ENCODE measurements around the gene ATXN7L1.
A peak's percentile ranks its signal among the peaks of the same experiment; 100 is the strongest.

Gene ATXN7L1, protein sequence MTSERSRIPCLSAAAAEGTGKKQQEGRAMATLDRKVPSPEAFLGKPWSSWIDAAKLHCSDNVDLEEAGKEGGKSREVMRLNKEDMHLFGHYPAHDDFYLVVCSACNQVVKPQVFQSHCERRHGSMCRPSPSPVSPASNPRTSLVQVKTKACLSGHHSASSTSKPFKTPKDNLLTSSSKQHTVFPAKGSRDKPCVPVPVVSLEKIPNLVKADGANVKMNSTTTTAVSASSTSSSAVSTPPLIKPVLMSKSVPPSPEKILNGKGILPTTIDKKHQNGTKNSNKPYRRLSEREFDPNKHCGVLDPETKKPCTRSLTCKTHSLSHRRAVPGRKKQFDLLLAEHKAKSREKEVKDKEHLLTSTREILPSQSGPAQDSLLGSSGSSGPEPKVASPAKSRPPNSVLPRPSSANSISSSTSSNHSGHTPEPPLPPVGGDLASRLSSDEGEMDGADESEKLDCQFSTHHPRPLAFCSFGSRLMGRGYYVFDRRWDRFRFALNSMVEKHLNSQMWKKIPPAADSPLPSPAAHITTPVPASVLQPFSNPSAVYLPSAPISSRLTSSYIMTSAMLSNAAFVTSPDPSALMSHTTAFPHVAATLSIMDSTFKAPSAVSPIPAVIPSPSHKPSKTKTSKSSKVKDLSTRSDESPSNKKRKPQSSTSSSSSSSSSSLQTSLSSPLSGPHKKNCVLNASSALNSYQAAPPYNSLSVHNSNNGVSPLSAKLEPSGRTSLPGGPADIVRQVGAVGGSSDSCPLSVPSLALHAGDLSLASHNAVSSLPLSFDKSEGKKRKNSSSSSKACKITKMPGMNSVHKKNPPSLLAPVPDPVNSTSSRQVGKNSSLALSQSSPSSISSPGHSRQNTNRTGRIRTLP

DNA sequence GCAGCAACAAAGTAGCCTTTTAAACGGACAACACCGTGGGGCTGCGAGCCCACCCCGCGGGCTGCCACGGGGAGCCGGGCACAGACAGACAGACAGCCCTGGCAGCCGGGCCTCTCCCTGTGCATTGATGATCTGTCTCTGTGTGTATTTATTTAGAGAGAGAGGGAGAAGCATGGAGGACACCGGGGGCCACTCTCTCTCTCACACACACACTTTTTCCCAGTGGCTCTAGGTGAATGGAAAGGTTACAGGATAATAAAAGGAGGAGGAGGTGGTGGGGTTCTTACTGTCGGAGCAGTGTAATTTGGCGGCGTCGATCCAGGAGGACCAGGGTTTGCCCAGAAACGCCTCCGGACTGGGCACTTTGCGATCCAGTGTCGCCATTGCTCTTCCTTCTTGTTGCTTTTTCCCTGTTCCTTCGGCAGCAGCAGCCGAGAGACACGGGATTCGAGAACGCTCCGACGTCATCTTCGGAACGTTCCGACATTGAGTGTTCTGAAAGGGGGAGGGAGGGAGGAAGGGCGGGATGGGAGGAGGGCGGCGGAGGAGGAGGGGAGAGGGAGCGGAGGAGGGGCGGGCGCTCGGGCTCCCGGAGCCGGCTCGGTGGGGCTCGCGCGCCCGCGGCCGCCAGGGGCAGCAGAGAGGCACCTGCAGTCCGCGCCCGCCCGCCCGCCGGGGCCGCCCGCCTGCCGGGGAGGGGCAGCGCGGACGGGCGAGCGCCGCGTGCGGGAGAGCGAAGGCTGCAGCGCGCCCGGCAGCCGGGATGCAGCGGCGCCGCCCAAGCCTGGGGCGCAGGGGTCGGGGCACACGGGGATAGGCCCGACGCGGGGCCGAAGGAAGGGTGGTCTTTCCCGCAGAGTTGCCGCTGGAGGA, at the start of gene ATXN7L1:
TSS of gene ATXN7L1 (minus strand) at position 509 of the 873 bp plus-strand sequence. CDS start at position 468, 41 bp downstream.
- peak; percentile 91 for DNase-seq (ENCODE audit: low read depth)

DNA sequence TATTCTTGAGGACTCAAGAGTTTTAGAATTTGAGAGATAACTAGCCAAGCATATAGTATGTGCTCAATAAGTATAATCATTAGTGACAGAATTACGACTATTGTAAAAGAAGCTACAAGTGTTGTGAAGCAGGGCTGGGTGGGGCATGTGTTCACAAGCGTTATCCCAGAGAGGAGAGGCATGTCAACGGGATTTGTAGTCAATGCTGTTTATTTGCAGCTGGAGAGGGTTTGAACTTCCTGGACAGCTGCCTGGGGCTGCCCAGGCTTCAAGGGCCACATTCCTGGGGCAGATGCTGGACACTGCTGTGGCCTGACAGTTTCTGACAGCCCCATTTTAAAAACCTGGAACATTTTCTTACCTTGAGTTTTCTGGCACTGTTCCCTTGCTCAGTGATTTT, 49.7 kb upstream of the ATXN7L1 start:
- no peak for DNase-seq (ENCODE audit: low read depth)

DNA sequence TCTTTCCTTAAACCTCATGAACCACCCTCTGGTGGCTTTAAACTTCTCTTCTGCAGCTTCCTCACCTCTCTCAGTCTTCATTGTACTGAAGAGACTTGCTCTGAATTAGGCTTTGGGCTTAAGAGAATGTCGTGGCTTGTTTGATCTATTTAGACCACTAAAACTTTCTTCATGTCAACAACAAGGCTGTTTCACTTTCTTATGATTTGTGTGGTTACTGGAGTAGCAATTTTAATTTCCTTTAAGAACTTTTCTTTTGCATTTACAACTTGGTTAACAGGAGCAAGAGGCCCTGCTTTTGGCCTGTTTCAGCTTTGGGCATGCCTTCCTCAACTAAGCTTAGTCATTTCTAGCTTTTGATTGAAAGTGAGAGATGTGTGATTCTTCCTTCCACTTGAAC, 48.5 kb upstream of the ATXN7L1 start:
- DNase-seq (ENCODE audit: low read depth), result no peak

DNA sequence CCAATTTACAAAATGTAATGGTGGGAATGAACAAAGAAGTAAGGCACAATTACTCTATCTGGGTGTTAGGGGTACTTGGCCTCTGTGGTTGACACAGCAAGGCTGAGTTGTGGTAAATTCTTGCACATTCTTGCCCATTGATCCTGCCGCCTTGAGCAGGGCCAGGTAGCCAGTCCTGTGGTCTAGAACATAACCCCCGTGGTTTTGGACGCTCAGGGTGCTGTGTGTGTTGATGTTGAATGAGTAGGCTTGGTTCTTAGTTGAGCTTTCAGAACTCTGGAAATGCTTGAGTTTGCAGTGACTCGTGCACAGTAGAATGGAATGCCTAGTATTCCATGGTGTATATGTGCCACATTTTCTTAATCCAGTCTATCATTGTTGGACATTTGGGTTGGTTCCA, 44.4 kb upstream of the ATXN7L1 start:
- no peak for DNase-seq (ENCODE audit: low read depth)

DNA sequence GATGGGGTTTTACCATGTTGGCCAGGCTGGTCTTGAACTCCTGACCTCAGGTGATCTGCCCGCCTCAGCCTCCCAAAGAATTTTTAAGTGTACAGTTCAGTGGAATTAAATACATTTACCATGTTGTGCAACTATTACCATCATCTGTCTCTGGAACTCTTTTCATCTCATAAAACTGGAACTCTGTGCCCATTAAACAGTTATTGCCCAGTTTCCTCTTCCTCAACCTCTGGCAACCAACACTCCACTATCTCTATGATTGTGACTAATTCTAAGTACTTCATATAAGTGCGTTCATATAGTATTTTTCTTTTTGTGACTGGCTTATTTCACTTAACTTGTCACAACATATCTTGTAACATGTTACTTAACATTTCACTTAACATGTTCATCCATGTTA, 41.3 kb upstream of the ATXN7L1 start:
- DNase-seq (ENCODE audit: low read depth), result no peak

DNA sequence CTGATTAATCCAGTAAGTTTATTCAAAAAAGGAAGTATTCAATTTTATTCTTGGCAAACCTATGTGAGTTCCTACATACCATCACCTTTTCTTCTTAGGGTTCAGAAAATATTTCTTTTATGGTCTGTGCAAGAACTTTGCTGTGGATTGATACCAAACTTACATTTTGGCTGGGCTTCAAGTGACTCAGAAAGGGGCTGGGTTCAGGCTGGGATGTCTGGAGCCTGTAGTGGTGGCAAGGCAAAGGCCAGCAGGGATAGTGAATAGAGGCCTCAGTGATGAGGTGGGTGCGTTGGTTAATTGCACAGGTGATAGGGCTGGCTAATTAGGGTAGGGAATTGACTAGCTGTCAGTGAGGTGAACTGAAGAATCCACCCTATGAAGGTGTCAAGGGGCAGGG, 40.2 kb upstream of the ATXN7L1 start:
- DNase-seq (ENCODE audit: low read depth), result no peak

DNA sequence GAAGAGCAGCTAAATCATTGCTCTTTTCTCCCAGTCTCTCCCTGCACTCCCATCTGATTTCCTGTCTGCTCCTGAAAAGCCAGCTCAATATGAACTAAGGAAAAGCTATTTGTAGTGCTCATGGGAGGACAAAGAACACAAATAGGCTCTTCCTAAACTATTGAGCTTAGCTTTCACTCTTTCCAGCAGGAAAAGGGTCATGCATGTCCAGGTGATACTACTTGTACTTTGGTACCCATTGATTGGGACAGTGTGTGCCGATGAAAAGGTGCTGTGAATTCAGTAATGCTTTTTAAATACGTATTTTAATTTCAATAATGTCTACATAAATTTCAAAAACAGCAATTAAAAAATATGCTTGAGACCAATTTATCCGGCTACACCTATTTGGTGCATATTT, 37.5 kb upstream of the ATXN7L1 start:
- no peak for DNase-seq (ENCODE audit: low read depth)

DNA sequence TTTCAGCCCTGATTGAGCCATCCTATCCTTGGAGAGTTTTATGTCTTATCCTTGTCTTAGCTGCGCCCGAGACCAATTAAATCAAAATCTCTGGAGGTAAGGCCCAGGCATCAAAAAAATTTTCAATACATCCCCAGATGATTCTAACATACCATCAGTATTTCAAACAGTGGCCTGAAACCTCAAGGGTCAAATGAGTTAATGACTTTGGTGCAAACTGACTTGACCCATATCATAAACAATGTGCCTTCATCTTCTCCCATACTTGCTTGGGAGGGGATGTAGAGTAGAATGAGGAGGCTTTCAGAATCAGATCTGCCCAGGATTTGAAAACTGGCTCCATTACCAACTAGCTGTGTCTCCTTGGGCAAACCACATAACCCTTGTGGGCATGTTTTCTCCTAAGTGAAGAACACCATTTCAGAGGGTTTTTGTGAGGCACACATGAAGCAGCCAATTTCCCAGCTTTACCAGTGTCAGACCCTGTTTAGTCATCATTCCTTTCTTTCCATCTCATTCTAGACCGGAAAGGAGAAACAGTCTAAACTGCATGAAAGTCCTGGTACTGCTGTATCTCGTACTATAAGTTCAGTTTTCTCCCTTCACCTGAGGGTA, 35.7 kb upstream of the ATXN7L1 start:
- no peak for DNase-seq (ENCODE audit: low read depth)

DNA sequence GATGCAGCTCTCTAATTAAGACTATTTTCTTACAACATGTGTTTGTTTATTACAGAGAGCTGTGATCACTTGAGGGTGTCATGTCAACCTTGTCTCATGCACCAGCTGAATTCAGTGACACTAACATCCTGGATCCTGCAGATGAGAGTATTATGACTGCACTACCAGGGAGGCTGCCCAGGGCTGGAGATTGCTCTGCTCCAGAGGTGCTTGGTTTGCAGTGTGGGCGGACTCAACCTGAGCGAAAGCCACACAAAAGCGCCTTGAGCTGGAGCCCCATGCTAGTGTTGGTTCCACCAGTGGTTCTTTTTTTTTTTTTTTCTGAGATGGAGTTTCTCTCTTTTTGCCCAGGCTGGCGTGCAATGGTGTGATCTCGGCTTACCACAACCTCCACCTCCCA, 33.8 kb upstream of the ATXN7L1 start:
- no peak for DNase-seq (ENCODE audit: low read depth)

DNA sequence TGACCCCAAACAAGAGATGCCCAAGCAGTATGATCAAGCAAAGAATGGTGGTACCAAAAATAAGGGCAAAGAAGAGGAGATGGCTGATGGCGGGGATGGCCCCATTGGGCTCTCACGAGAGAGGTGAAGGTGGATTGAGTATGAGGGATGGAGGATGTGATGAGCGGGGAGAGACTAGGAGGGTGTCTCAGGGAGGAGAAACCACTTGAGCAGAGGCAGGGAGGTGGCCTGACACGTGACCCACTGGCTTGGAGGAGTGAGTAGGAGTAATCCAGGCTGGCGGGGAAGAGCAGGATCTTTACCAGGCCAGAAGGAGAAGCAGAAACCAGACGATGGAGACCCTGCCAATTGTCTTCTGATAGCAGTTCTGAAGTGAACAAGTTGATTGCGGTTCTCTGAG, 33.3 kb upstream of the ATXN7L1 start:
- DNase-seq (ENCODE audit: low read depth), result no peak

DNA sequence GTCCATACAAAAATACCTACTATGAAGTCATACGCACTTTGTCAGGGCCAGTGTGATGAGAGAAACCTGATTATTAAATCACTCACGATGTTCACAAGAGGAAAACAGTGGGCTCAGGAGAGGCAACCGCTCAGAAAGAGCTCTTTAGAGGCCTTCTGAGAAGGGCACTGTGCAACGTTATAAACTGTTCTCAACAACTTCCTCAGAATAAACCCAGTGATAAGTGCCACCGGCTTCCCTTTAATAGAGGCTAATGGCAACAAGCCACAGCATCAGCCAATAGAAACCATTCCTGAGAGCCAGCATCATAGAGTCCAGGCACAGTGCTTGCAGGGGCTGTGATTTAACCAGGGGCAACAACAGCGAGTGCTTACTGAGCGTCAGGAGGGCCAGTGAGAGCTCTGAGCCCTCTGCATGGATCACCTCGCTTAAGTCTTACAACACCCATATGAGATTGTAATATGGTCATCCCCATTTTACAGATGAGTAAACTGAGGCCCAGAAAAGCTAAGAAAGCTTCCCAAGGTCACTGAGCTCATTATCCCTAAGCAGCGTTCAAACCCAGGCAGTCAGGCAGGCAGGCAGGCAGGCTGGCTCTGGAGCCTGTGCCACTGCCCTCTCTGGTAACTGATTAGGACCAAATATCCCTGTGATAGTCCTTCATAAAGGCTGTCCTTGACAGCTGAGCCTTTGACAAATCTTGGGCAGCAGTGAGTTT, 30.9 kb upstream of the ATXN7L1 start:
- DNase-seq (ENCODE audit: low read depth), result no peak

DNA sequence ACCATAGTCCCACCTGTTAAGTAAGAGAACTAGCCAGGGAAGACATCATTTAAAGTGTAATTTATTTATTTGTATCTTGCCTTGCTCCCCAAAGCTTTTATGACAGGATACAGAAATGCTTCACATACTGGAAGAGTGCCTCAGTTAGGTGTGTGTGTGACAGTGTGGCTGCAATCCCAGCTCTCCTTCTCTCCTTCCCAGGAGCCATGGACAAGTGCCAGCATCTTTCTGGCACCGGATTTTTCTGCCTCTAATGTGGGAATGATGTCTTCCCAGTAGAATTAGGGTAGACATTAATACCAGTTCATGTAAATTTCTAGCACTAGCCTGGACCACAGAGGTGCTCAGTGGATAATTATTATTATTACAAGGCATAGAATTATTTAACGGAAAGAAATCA, 30.3 kb upstream of the ATXN7L1 start:
- DNase-seq (ENCODE audit: low read depth), result no peak

DNA sequence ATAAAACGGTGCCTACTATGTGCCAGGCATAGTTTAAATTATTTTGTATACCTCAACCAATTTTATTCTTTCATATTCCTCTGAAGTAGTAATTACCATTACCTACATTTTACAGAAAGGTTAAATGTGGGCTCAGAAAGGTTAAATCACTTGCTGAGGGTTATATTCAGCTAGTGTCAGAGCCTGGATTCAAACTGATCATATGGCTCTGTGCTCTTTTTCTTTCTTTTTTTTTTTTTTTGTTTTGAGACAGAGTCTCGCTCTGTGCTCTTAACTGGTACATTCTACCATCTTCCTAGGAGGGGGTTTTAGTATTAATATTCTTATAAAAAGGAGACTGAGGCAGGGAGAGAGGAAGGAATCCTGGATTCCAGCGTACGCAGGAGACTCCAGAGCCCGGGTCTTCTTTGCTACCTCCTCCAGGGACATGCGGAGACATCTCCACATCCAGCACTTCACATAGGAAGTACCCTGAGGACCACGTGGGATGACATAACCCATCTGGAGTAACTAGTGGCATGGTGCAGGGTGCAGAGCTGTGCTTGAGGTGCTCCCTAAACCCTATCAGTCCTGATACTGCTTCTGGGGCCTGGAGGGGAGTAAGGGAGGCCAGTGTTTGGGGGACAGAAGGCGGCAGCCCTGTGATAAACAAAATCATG, 29.6 kb upstream of the ATXN7L1 start:
- DNase-seq (ENCODE audit: low read depth), result no peak

DNA sequence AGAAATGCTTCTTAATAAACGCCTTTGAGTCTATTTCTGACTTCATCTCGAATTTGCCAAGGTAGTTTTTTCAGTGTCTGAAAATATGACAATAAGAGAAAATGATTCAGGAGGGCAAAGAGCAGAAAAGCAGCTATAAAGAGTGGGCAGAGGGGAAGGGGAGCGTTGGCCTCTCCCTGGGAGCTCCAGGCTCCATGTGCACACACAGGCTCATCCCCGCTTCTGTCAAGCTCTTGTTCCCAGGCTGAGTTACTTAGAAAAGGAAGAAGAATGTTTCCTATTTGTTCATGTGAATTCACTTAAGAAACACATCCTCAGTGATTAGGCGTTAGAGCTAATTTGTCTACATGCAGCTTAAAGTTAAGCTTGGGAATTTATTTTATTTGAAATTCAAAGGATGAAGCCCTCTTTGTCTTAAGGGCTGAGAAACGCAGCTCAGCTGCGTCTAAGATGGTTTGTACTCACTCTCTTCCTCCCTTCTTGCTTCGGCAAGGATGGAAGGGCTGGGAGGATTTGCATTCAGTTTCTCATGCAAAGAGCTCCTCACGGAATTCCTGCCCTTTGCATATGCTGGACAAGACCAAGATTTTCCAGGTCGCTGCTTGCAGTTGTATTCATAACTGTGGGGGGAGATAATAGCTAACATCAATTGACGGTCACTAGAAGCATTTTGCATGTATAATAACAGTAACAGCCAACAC, 29.0 kb upstream of the ATXN7L1 start:
- DNase-seq (ENCODE audit: low read depth), result no peak

DNA sequence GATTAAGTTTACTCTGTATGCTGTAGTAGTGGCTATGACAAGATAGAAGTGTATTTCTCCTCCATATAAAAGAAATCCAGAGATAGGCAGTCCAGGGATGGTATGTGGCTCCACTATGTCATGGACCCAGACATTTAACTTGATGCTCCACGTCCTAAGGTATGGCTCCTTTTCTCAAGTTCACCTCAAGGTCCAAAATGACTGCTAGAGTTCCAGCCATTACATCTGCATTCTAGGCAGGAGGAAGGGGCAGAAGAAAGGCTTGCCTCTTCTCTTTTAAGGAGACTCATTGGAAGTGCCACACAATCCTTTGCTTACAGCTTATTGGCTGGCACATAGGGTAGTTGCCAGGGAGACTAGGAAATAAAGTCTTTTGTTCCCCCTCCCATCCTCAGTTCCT, 27.7 kb upstream of the ATXN7L1 start:
- DNase-seq (ENCODE audit: low read depth), result no peak

DNA sequence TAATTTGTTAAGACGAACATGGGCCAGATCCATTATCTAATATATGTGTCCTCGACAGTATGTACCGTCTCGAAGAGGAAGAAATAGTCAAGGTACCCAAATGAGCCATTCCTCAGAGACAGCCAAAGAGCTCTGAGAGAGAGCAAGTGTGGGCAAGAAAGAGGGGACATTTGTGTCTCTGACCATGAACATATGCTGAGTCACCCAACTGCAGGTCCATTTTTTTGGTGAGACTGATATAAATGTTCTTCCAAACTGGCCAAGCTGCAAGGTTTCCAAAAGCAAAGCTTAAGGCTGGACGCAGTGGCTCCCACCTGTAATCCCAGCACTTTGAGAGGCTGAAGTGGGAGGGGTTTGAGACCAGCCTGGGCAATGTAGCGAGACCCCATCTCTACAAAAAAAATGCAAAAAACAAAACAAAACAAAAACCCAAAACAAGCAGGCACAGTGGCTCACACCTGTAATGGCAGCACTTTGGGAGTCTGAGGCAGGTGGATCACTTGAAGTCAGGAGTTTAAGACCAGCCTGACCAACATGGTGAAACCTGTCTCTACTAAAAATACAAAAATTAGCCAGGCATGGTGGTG, 26.0 kb upstream of the ATXN7L1 start:
- no peak for DNase-seq (ENCODE audit: low read depth)

DNA sequence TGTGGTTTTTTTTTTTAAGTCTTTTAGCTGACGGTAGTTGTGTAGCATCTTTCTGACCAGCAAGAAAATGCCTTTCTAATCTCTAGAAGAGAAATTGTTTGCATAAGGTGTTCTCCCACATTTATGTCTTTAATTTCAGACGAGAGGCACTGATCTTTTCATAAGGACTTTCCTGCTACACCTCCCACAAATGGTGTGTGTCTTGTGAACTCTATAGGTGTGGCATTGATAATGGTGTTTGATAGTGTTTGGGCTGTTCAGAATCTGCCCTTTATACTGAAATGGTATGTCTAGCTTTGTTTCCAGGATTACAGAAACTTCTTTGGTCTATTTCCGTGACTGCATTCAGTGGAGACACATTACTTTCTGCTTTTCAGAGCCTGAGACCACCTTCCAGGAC, 21.6 kb upstream of the ATXN7L1 start:
- no peak for DNase-seq (ENCODE audit: low read depth)

DNA sequence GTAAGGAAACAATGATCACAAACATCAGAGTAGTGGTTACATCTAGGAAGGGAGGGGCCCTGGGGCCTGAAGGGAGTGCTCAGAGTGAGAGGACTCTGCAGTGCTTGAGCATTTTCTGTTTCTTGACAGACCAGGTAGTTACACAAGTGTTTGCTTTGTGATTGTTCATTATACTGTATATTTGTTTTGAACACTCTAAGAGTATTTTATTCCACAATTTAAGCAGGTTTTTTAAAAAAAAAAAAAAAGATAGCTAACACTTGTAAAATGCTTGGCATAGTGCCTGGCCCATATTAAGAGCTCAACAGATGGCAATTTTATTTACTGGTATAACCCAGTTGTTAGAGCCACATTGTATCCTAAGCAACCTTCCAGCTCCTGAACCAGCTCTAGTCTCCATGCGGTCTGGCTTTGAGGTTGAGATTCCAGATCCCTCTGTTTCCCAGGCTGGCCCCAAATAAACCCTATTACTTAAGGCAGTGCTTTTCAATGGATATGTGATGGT, 20.1 kb upstream of the ATXN7L1 start:
- DNase-seq (ENCODE audit: low read depth), result no peak

DNA sequence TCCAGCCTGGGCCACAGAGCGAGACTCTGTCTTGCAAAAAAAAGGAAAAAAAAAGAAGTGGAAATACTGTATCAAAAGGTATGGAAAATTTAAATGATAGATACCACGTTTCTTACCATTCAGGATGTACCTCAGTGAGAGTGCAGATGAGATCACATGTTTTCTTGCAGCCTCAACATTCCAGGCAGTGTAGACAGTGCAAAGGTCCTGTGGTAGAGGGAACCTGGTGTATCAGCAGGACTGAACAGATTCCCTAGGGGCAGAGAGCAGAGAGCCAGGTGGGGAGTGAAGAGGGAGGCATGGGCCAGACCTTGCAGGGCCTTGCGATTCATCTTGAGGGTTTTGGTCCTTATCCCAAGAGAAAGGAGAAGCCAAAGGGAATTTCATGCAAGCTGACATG, 17.7 kb upstream of the ATXN7L1 start:
- no peak for DNase-seq (ENCODE audit: low read depth)

Measured in activated T-cell treated with anti-CD3 and anti-CD28 coated beads for 48 hours (primary cell).